HG03460 (cell line): ENCODE results near the gene ANK2.
A peak's percentile ranks its signal among the peaks of the same experiment; 100 is the strongest.

Experiments used
- ATAC-seq: cut with Tn5 transposase; IDR thresholded peaks from one replicate; pipeline ENCODE4 v1.9.1; 2021; ENCODE audit not compliant: unreplicated experiment

ANK2 gene

GRCh38 chr4:113090954-113091353, 41.5 kb downstream of the ANK2 start:
- no peak for ATAC-seq

- ATAC-seq = no peak
These were observed 44.9 kb downstream of the ANK2 start for GRCh38 chr4:113094331-113094730.

DNA sequence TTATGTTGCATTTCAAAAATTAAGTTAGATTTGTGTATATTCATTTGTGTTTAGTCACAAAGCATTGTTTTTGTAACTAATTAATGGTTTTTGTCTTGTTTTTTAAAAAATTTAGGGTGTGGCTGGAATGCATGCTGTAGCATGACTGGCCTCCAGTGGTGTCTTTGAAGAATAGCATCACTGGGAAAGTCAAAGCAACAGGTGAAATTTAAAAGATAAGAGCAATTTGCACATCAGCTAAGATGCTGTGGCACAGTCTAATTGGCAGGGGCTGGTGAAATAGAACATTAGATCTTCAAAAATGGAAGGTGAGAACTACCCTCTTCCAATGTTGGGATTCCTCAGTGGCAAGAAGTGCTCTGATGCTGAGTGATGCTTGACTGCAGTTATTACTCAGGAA, 45.3 kb downstream of the ANK2 start:
- no peak for ATAC-seq

DNA sequence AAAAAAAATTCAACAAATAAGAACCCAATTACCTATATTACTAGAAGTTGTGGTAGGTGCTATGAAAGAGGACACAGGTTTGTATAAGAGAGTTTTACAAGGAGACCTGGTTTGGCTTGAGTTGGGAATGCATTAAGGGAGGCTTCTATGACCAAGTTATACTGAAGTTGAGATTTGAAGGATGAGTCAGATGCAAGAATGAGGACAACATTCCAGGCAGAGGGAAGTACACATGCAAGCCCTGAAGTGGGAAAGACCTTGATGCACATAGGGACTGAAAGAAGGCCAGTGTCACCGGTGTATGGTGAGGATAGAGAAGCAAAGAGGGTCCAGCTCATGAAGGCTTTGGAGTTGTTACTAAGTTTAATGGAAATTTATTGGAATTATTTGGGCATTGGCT, 52.2 kb downstream of the ANK2 start:
- no peak for ATAC-seq

DNA sequence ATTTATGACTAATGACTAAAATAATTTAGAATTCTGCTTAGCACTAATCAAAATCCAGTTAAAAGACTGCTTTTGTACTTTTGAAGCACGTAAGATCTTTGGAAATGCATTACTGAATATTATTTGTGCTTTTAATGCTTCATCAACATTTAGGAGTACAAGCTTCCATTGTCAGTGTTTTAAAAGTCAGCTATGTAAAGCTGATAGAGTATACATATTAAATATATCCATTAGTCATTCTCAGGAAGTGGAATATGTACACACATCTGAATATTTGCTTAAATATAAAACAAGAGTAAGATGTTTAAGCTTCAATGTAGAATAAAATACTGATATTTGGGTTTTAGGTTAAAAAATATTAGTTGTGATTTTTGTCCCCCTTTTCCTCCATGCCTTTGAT, 54.1 kb downstream of the ANK2 start:
- no peak for ATAC-seq

DNA sequence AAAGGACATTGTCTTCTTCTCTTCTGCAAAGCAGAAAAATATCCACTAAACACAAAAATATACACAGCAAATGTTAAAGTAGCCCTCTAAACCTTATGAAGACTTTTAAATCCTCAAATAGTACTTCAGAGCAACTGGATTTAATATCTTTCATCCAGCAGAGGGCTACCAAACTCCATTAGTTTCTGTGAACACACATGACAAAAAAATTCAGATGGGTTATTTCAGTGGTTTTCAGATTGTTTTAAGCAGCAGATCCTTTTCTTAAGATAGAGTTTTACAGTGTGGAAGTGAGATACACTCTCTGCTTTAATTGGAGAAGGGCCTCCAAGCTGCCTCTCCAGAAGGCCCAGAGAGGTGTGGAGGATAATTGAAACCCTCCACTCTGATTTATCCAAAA, 56.7 kb downstream of the ANK2 start:
- ATAC-seq = no peak

- no peak for ATAC-seq
These were observed 59.8 kb downstream of the ANK2 start for GRCh38 chr4:113109106-113109718.

DNA sequence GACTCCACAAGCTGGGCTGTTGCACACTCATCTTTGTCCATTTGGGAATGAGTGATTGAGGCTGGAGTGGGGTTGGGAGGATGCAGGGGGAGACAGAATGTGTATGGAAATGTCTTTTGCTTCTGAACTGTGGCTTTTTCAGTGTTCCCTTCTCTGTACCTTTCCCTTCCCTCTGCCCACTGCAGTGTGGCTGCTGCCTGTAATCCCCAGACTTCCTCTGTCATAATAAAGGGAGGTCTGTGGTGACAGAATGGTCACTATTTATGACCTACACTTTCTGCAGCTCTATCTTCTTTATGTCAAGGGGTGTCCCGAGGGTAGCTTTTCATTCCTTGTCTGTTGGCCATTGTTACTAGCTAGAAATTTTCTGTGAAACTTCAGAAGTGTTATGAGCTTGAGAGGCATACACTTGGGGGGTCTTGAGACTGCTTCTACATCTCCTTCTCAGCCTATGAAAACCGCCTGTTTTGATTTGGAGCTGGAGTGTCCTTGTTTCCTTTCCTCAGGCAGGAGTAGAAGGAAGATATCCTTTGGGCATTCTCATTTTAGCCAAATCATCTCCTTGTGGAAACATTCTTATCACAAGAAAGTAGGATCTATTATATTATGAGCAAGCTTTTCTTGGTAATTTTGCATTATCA, 63.0 kb downstream of the ANK2 start:
- no peak for ATAC-seq

- no peak for ATAC-seq
These were observed 63.7 kb downstream of the ANK2 start for GRCh38 chr4:113113151-113113550.

- no peak for ATAC-seq
These were observed 65.4 kb downstream of the ANK2 start for GRCh38 chr4:113114884-113115283.

- no peak for ATAC-seq
These were observed 67.2 kb downstream of the ANK2 start for GRCh38 chr4:113116414-113117357.

DNA sequence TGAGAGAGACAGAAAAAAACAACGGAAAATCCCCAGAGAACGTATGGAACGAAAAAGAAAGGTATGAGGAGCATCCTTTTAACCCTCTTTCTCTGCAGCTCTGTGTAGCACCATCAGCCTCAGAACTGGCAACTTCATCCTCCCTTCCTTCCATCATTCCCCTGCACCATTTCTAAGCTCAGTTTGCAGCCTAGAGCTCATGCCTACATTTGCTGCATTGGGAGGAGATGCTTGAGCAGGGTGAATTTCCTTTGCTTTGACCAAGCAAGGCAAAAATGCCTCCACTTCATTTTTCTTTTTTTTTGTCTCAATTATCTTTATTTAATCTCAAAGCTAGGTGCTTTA, 67.9 kb downstream of the ANK2 start:
- ATAC-seq = no peak

DNA sequence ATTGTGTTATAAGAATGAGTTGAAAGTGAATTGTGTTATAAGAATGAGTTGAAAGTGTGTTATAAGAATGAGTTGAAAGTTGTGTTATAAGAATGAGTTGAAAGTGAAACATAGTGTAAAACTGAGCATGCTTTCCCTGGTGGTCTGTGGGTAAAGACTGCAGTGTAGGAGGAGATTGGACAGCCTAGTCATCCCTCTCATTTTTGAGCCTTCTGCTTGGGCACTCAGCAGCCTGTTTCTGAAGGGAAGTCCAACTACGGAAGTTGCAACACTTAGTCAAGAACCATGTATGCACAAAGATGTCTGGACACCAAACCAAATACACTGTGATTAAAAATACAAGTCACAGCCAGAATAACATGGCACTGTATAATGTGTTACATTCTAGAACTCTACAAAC, 72.6 kb downstream of the ANK2 start:
- no peak for ATAC-seq

GRCh38 chr4:113125418-113125817, 76.0 kb downstream of the ANK2 start:
- no peak for ATAC-seq

DNA sequence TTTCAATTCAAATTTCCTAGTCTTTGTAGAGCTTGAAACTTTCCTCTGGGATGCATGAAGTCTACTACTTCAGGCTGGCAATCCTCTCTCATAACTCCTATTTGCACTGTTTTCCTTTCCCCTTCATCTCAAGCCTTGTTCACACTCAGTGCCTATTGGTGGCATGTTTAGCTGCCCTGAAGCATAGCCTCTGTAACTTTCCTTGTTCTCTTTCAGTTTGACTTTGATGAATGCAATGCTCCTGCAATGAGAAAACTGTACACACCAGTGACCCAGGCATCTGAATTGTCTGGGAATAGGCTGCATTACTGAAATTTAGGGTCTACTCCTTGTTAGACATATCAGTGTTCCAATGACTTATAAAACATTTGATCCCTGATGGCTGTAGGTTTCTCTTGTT, 81.7 kb downstream of the ANK2 start:
- ATAC-seq = no peak

GRCh38 chr4:113131621-113132020, 82.2 kb downstream of the ANK2 start:
- ATAC-seq = no peak

DNA sequence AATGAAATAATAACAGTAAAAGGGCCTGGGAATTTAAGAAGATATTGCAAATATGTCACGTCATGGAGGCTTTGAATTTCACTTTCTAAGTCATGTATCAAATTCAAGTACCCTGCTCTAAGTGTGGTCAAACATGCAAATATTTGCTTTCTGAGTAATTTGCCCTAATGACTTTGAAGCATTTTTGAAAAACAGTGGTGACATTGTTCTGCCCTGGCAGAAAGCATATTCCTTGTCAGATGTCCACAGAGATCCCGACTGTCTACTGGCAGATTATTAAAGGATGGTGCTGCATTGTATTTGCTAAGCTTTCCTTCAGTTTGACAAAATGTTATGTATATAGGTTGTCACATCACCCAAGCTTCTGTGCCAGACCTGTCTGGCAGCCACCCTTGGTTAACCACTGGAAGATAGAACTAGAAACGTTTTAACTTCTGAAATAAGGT, 92.5 kb downstream of the ANK2 start:
- peak; percentile 51 for ATAC-seq

- ATAC-seq = no peak
These were observed 92.9 kb downstream of the ANK2 start for GRCh38 chr4:113142351-113142750.

DNA sequence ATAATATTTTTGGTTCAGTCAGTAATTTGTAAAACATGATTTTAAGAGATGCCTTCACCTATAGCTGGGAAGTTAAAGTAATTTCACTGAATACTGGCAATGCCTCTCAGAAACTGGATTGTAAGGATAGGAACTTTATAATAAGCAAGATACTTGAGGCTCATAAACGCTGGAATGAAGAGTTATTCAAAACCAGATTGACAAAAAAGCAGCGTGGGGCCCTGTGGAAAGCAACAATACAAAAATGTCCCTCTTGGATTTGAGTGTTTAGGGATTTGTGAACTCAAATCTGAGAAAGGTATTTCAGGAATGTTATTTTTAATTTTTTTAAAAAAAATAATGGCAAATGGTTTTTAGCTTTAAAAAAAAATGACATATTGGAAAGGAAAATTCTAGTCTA, 94.6 kb downstream of the ANK2 start:
- no peak for ATAC-seq

DNA sequence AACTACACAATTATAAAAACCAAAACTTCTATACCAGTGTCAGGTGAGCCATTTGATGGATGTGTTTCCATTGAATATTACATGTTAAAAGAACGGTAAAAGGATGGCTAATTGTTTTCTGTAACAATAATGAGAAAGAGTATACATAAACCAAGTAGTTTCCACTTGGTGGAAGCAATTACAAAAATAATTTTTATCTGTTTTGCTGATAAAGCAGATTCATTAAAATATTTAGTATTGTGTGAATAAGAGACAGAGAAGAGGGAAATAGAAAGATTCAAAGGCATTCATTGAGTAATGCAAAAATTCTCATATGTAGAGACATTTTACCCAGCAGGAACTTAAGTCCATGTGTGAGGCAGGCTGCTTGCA, 95.7 kb downstream of the ANK2 start:
- no peak for ATAC-seq

DNA sequence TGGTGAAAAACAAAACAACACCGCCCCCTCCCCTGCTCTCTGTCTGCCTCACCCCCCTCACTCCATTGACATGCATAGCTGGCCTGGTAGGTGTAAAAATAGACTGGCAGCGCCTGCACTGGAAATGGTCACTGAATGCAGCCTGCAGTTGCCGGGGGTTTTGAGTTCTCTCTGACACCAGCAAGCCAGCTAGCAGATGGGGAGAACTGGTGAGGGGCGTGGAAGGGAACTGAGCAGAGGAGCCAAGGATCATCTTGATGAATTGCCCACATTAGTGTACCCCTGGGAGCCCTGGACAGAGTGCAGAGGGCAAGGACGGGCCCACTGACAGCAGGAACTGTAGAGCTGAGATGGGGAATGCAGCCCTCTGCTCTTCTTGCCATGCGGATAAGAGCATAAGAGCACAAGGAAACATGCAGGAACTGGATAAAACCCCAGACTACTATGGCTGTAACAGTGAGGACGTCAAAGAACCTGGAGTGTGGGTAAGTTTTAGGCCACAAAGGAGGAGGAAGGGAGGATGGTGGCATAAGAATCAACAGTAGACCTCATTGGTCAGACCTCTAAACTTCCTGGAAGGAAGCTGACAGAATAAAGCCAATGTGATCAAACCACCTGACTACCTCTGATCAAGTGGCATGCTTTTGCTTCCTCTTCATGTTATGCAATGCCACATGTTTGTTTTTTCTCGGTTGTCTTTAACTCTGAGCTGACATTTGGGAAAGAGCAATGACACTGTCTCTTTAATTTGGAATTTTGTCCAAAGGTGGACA, 96.3 kb downstream of the ANK2 start:
- ATAC-seq = no peak
